Activated T-cell treated with anti-CD3 and anti-CD28 coated beads, Interleukin-2, amount 50 U/mL, for 72 hours (primary cell): Measurements from ENCODE around the gene F2RL2. TPM values are rescaled to one million over a fixed set of nuclear protein-coding genes. Genes with fewer than 3 reads are reported as not detected.

Experiments
- ATAC-seq, 2 donors: fragments of 150-1000 bp; cut with Tn5 transposase; replicated peaks in 1 of 2; 2 replicates each; pipeline ENCODE4 v1.10.0; 2021; ENCODE audit warnings: moderate library complexity in 2 of 2, mild to moderate bottlenecking in 1 of 2
- DNase-seq, 2 donors: peaks; one replicate each; pipeline ENCODE4 v3.0.0; 2021 to 2022; ENCODE audit warnings: mixed read lengths in 1 of 2
- H3K27ac Mint-ChIP-seq: one replicate; pipeline ENCODE4 v1.8.0; 2022; ENCODE audit warnings: mild to moderate bottlenecking, moderate library complexity, mixed read lengths
- H3K27me3 Mint-ChIP-seq: one replicate; pipeline ENCODE4 v1.8.0; 2022; ENCODE audit warnings: low read depth, mixed read lengths
- H3K36me3 Mint-ChIP-seq, 2 donors: one replicate each; pipeline ENCODE4 v1.8.0; 2022; ENCODE audit warnings: mixed read lengths in 2 of 2, mild to moderate bottlenecking in 1 of 2; ENCODE audit not compliant: insufficient read depth in 2 of 2
- H3K4me1 Mint-ChIP-seq: one replicate; pipeline ENCODE4 v1.8.0; 2022; ENCODE audit warnings: low read depth, mixed read lengths
- H3K4me3 Mint-ChIP-seq, 2 donors: one replicate each; pipeline ENCODE4 v1.8.0; 2022; ENCODE audit warnings: mild to moderate bottlenecking in 2 of 2, mixed read lengths in 2 of 2, moderate library complexity in 2 of 2
- H3K9me3 Mint-ChIP-seq, 2 donors: one replicate each; pipeline ENCODE4 v1.8.0; 2022; ENCODE audit warnings: mixed read lengths in 2 of 2
- total RNA-seq, 2 donors: library from RNA; stranded (reverse); gene quantifications; one replicate each; pipeline ENCODE4 v1.2.3, GENCODE V29; 2022

F2RL2 gene, protein sequence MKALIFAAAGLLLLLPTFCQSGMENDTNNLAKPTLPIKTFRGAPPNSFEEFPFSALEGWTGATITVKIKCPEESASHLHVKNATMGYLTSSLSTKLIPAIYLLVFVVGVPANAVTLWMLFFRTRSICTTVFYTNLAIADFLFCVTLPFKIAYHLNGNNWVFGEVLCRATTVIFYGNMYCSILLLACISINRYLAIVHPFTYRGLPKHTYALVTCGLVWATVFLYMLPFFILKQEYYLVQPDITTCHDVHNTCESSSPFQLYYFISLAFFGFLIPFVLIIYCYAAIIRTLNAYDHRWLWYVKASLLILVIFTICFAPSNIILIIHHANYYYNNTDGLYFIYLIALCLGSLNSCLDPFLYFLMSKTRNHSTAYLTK
- not detected for total RNA-seq

DNA sequence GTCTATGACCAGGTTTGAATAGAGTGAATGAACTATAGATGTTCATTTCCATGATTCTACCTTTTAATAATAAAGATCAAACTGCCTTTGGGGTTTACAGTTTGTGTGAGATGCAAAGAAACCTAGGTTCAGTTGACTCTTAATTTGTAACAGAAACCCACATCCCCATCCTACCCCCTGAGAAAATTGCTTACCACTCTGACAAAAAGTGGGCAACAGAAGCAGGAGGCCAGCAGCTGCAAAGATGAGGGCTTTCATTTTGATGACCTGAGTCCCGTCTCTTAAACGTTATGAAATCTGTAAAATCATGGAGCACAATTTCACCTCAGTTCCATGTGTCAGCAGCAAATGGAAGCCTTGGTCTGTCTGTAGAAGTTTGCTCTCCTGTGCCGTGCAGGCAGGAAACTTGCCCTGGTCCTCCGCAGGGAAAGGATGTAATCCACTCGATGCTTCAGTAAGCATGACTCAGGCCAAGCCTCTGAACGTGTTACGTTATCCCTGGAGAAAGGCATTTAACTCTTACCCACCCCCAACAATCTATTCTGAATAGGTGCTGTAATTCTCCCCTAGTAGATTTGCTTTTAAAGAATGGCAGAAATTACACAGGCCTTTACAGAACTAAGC is at the start of gene F2RL2:
Gene F2RL2 (minus strand): TSS at position 431 of the 624 bp plus-strand sequence. CDS start 173 bp downstream, at position 258.
- H3K4me3 Mint-ChIP-seq, result no peak within 1 kb of the TSS
- no peaks in the 10 kb centered on the region for H3K27me3 Mint-ChIP-seq
- peaks cover 16% of the 10 kb centered on the region for H3K4me1 Mint-ChIP-seq
- peaks cover 0 to 5% of the 10 kb centered on the region in 2 donors for H3K36me3 Mint-ChIP-seq
- no peak within 1 kb of the TSS for H3K27ac Mint-ChIP-seq
- DNase-seq, result no peak
- H3K9me3 Mint-ChIP-seq, result no peaks in the 10 kb centered on the region
- ATAC-seq, result no peak

- H3K27me3 Mint-ChIP-seq, result no peaks in the 10 kb centered on the region
- no peak overlapping the region for H3K27ac Mint-ChIP-seq
- ATAC-seq (no peak), DNase-seq (no peak)
- H3K4me1 Mint-ChIP-seq, result no peaks in the 10 kb centered on the region
- no peak overlapping the region for H3K4me3 Mint-ChIP-seq
- no peaks in the 10 kb centered on the region for H3K9me3 Mint-ChIP-seq
- H3K36me3 Mint-ChIP-seq, result peaks cover 7 to 21% of the 10 kb centered on the region in 2 donors
Measured at GRCh38 chr5:76672242-76672641, 49.0 kb upstream of the F2RL2 start.

GRCh38 chr5:76670508-76670907 is 47.3 kb upstream of the F2RL2 start:
- H3K4me3 Mint-ChIP-seq, result no peak overlapping the region
- H3K27me3 Mint-ChIP-seq, result no peaks in the 10 kb centered on the region
- H3K36me3 Mint-ChIP-seq, result peaks cover 7 to 16% of the 10 kb centered on the region in 2 donors
- DNase-seq (no peak), ATAC-seq (no peak)
- H3K9me3 Mint-ChIP-seq, result no peaks in the 10 kb centered on the region
- peak overlapping the region; percentile 29 for H3K27ac Mint-ChIP-seq
- no peaks in the 10 kb centered on the region for H3K4me1 Mint-ChIP-seq

DNA sequence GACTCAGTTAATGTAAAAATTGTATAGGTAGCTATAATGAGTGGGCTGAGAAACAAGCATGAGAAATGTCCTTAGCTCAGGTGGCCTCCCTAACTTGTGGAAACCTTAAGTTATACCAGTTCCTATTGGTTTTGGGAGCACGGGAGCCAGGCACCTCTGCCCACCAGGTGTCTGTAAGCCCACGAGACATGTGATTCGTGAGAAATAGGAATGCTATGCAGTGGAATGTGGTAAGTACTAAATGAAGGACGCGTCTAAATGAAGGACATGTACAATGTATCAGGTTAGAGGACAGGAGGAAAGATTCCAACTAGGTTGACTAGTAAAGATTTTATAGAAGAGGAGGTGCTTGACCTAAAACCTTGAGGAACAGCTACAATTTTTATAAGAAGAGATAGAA is 46.0 kb upstream of the F2RL2 start:
- no peak overlapping the region for H3K27ac Mint-ChIP-seq
- DNase-seq, result no peak
- H3K4me3 Mint-ChIP-seq, result no peak overlapping the region
- ATAC-seq, result no peak
- H3K36me3 Mint-ChIP-seq, result peaks cover 7 to 13% of the 10 kb centered on the region in 2 donors
- no peaks in the 10 kb centered on the region for H3K9me3 Mint-ChIP-seq
- H3K27me3 Mint-ChIP-seq, result no peaks in the 10 kb centered on the region
- no peaks in the 10 kb centered on the region for H3K4me1 Mint-ChIP-seq

DNA sequence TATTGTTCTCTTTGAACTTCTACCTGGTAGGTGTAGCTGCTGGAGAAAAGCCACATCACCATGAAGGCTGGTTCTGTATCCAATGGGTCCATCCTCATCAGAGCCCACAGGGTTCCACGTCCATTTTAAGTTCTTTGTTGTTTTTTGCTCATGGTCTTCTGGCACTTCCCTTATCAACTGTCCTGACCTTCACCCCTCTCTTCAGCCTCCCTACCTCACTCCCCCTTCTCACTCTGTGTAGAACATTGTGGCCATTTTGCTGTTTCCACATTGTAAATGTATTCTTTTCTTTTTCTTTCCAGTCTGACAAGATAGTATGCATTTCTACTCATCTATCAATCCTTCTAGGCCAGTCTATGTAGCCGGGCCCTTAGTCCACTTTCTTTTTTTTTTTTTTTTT is 44.3 kb upstream of the F2RL2 start:
- H3K4me1 Mint-ChIP-seq, result no peaks in the 10 kb centered on the region
- no peak overlapping the region for H3K27ac Mint-ChIP-seq
- no peaks in the 10 kb centered on the region for H3K9me3 Mint-ChIP-seq
- ATAC-seq, result no peak
- no peak overlapping the region for H3K4me3 Mint-ChIP-seq
- DNase-seq, result no peak
- H3K27me3 Mint-ChIP-seq, result no peaks in the 10 kb centered on the region
- peaks cover 7 to 18% of the 10 kb centered on the region in 2 donors for H3K36me3 Mint-ChIP-seq

- ATAC-seq, result no peak
- H3K27ac Mint-ChIP-seq, result no peak overlapping the region
- H3K9me3 Mint-ChIP-seq, result no peaks in the 10 kb centered on the region
- H3K4me1 Mint-ChIP-seq, result no peaks in the 10 kb centered on the region
- H3K4me3 Mint-ChIP-seq, result no peak overlapping the region
- H3K27me3 Mint-ChIP-seq, result no peaks in the 10 kb centered on the region
- DNase-seq, result no peak
- H3K36me3 Mint-ChIP-seq, result peaks cover 3 to 14% of the 10 kb centered on the region in 2 donors
Measured at GRCh38 chr5:76664079-76664478, 40.9 kb upstream of the F2RL2 start.

GRCh38 chr5:76663573-76663972 is 40.4 kb upstream of the F2RL2 start:
- no peaks in the 10 kb centered on the region for H3K27me3 Mint-ChIP-seq
- H3K4me1 Mint-ChIP-seq, result no peaks in the 10 kb centered on the region
- DNase-seq (no peak), ATAC-seq (no peak)
- no peaks in the 10 kb centered on the region for H3K9me3 Mint-ChIP-seq
- H3K4me3 Mint-ChIP-seq, result no peak overlapping the region
- H3K36me3 Mint-ChIP-seq, result peaks cover 3 to 14% of the 10 kb centered on the region in 2 donors
- no peak overlapping the region for H3K27ac Mint-ChIP-seq

DNA sequence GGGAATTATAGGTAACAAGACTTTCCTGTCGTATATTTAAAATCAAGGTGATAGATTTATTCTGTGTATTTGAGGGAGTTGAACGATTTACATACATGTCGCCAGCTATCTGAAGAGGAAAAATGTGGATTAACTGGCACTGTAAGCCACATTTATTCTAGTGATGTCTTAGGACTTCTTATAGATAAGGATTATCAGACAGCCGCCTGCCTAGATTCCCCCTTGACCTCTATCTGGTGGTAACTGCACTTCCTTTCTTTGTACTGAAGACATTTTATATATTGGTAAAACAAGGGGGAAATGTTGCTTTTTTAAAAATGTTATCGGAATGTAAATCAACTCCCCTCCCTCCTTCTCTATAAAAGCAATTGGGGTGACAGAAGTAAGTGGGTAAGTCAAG is 39.3 kb upstream of the F2RL2 start:
- ATAC-seq, result no peak
- no peaks in the 10 kb centered on the region for H3K9me3 Mint-ChIP-seq
- H3K4me1 Mint-ChIP-seq, result no peaks in the 10 kb centered on the region
- peaks cover 4 to 11% of the 10 kb centered on the region in 2 donors for H3K36me3 Mint-ChIP-seq
- H3K27me3 Mint-ChIP-seq, result no peaks in the 10 kb centered on the region
- H3K27ac Mint-ChIP-seq, result peak overlapping the region; percentile 40
- H3K4me3 Mint-ChIP-seq, result no peak overlapping the region
- no peak for DNase-seq

- Mint-ChIP-seq H3K27ac (no peak overlapping the region), H3K4me3 (no peak overlapping the region), H3K4me1 (no peaks in the 10 kb centered on the region), H3K36me3 (peaks cover 4 to 10% of the 10 kb centered on the region in 2 donors), H3K27me3 (no peaks in the 10 kb centered on the region), H3K9me3 (no peaks in the 10 kb centered on the region)
- ATAC-seq (no peak), DNase-seq (no peak)
Measured at GRCh38 chr5:76660360-76660759, 37.2 kb upstream of the F2RL2 start.

- Mint-ChIP-seq H3K4me1 (peaks cover 4% of the 10 kb centered on the region), H3K27ac (peak overlapping the region; percentile 32), H3K27me3 (no peaks in the 10 kb centered on the region), H3K9me3 (no peaks in the 10 kb centered on the region), H3K4me3 (no peak overlapping the region), H3K36me3 (peaks cover 7 to 12% of the 10 kb centered on the region in 2 donors)
- DNase-seq (no peak), ATAC-seq (no peak)
Measured at GRCh38 chr5:76657683-76658311, 34.6 kb upstream of the F2RL2 start.

DNA sequence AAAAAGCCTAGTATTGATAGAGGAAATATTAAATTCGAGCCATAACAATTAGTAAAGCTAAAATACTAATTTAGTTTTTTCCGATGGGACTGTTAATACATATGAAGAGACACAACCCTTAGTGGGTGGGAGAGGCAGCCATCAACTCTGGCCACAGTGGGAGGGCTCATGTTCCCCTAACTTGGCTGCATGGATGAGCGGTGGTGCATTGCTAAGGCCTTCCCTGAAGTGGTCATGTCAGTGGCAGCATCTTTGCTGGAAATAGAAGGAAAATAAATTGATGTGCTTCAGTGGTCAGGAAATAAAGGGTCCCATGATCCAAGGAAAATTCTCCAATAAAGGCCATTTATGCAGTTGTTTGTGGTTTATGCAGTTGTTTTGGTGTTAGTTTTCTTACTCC is 33.9 kb upstream of the F2RL2 start:
- peaks cover 7 to 8% of the 10 kb centered on the region in 2 donors for H3K36me3 Mint-ChIP-seq
- DNase-seq (no peak), ATAC-seq (no peak)
- no peak overlapping the region for H3K27ac Mint-ChIP-seq
- H3K27me3 Mint-ChIP-seq, result no peaks in the 10 kb centered on the region
- H3K9me3 Mint-ChIP-seq, result no peaks in the 10 kb centered on the region
- H3K4me3 Mint-ChIP-seq, result no peak overlapping the region
- peaks cover 11% of the 10 kb centered on the region for H3K4me1 Mint-ChIP-seq

DNA sequence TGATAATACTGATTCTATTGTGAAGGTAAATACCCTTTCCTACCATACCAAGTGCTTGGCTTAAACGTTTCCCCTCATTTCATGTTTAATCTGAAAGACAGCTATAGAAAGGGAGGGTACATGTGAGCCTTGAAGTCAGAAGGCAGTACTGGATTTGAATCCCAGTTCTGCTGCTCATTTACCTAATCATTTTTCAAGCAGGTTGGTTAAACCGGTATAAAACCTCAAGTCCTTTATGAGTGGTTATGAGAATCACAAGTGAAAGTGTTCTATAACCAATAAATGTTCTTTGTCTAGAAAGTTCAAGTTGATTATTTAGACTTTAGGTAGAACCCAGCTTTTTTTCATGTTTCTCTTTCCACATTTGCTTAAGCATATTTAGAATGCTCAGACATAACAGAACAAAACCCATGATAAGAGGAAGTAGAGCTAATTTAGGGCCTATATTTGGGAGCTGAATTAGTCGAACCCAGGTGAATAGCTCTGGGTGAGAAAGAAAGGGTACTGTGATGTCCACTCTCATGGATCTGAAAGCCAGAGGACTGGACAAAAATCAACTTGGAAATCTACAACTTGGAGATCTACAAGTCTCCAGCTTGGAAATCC is 29.7 kb upstream of the F2RL2 start:
- ATAC-seq (peak; percentile 53 to 58), DNase-seq (no peak)
- Mint-ChIP-seq H3K27ac (no peak overlapping the region), H3K4me1 (peaks cover 14% of the 10 kb centered on the region), H3K27me3 (no peaks in the 10 kb centered on the region), H3K36me3 (peaks cover 16 to 20% of the 10 kb centered on the region in 2 donors), H3K4me3 (no peak overlapping the region), H3K9me3 (peaks cover 5 to 7% of the 10 kb centered on the region in 2 donors)

DNA sequence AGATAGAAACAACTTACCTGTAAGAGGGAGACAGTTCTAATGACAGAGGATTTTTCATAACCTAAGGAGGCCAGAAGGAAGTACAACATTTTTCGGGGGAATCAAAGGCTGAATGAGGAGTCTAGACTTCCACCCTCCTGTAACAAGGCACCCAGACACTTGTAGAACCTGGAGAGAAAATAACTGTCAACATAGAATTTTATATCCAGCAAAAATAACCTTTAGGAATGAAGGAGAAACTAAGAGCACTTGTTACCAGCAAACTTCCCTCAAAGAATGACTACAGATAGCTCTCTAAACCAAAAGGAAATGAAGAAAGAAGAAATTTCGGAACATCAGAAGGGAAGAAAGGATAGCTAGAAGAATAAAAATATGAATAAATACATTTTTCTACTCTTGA is 25.9 kb upstream of the F2RL2 start:
- Mint-ChIP-seq H3K4me3 (no peak overlapping the region), H3K4me1 (peaks cover 14% of the 10 kb centered on the region), H3K36me3 (peaks cover 30 to 34% of the 10 kb centered on the region in 2 donors), H3K27ac (no peak overlapping the region), H3K9me3 (peaks cover 5 to 9% of the 10 kb centered on the region in 2 donors), H3K27me3 (no peaks in the 10 kb centered on the region)
- ATAC-seq (no peak), DNase-seq (no peak)
